ENCODE results near the gene KDM5A. TPM values are rescaled to one million over a fixed set of nuclear protein-coding genes. Genes with fewer than 3 reads are reported as not detected.

KDM5A gene
- polyA plus RNA-seq, 1 donor (not counting 4 experiments of a cell fraction or from before 2014, with no cell fraction given): 14.5 TPM

DNA sequence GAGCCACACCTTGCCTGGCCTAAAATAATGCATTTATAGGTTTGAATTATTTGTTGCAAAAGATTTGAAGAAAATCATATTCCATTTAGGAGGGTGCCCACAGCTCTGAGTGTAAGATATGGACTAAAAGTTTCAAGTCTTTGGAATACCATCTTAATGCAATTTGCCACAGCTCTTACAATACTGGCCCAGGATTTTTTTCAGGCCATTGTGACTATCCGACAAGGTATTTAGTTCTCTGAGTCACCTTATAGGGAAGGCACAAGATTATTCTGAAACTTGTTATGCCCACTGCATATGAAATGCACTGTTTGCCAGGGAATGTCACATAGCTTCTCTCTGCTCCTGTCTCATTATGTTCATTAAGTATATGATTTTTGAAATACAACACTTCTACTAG is 96.9 kb downstream of the KDM5A start:
- Histone ChIP-seq H3K9me1 (ENCODE audit: control insufficient read depth, extremely low read depth, insufficient read depth, low read length) (no peaks in the 10 kb centered on the region), H3K9me3 (ENCODE audit: control insufficient read depth, low read depth, low read length) (no peaks in the 10 kb centered on the region), H3K27me3 (ENCODE audit: control insufficient read depth, extremely low read depth, insufficient read depth, low read length) (no peaks in the 10 kb centered on the region), H2AFZ (ENCODE audit: control insufficient read depth, low read length) (no peak overlapping the region), H4K20me1 (ENCODE audit: control insufficient read depth, extremely low read depth, insufficient read depth, low read length) (no peaks in the 10 kb centered on the region), H3K9ac (ENCODE audit: control insufficient read depth, extremely low read depth, insufficient read depth, low read length) (no peak overlapping the region), H3K36me3 (ENCODE audit: control insufficient read depth in 2 of 2, extremely low read depth in 1 of 2, insufficient read depth in 2 of 2, low read length in 2 of 2) (peaks cover 7 to 11% of the 10 kb centered on the region in 2 experiments), H3K27ac (ENCODE audit: control insufficient read depth, insufficient read depth, low read length) (no peak overlapping the region), H3K4me1 (ENCODE audit: control insufficient read depth, extremely low read depth, insufficient read depth, low read length) (peaks cover 5% of the 10 kb centered on the region), H3K4me3 (ENCODE audit: control insufficient read depth in 2 of 3, extremely low read depth in 1 of 3, insufficient read depth in 2 of 3, low read depth in 1 of 3, low read length in 3 of 3) (no peak overlapping the region), H3K4me2 (ENCODE audit: control insufficient read depth, extremely low read depth, insufficient read depth, low read depth, low read length) (no peak overlapping the region), H3K79me2 (ENCODE audit: control insufficient read depth, insufficient read depth, low read length) (no peaks in the 10 kb centered on the region)
- FAIRE-seq (no peak), DNase-seq (ENCODE audit: low read depth, low spot score) (no peak)
- TF ChIP-seq, protein P1, sequence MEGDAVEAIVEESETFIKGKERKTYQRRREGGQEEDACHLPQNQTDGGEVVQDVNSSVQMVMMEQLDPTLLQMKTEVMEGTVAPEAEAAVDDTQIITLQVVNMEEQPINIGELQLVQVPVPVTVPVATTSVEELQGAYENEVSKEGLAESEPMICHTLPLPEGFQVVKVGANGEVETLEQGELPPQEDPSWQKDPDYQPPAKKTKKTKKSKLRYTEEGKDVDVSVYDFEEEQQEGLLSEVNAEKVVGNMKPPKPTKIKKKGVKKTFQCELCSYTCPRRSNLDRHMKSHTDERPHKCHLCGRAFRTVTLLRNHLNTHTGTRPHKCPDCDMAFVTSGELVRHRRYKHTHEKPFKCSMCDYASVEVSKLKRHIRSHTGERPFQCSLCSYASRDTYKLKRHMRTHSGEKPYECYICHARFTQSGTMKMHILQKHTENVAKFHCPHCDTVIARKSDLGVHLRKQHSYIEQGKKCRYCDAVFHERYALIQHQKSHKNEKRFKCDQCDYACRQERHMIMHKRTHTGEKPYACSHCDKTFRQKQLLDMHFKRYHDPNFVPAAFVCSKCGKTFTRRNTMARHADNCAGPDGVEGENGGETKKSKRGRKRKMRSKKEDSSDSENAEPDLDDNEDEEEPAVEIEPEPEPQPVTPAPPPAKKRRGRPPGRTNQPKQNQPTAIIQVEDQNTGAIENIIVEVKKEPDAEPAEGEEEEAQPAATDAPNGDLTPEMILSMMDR (optimal IDR thresholded peaks at IDR 0.05 in 1 of 3, IDR thresholded peaks at IDR 0.05 in 1 of 3, conservative IDR thresholded peaks at IDR 0.05 in 1 of 3; ENCODE audit: extremely low read depth in 1 of 3, insufficient read depth in 2 of 3, low read length in 3 of 3): no peak
- no peak for TF ChIP-seq EZH2 (IDR thresholded peaks at IDR 0.05; ENCODE audit: low read length)
- dilution Hi-C loops (cut with MboI; ENCODE audit: extremely low pct_ligation_motif_present, low sequenced_read_pairs): no loop called here

DNA sequence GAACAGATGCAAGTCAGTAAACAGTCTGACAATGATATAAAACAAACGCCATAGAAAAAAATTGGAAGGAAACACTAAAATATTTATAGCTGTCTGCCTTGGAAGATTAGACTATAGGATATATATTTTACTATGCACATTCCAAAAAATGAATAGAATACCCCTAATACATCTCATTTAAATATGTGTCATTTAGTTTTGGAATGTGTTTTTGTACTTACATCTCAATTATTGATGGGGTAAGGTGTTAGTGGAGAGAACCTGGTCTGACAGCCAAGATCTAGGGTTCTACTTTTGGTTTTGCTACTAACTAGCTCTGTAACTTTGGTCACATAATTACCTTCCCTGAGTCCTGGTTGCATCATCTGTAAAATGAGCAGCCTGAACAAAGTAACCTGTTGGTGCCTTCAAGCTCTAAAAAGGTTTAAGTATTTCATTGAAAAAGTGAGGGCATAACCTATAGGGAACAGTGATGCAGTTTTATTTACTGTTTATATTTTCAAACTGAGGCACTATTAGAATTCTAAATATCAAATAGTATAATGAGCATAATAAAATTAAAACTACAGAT is 97.9 kb downstream of the KDM5A start:
- Histone ChIP-seq H3K9me1 (ENCODE audit: control insufficient read depth, extremely low read depth, insufficient read depth, low read length) (no peaks in the 10 kb centered on the region), H3K36me3 (ENCODE audit: control insufficient read depth in 2 of 2, extremely low read depth in 1 of 2, insufficient read depth in 2 of 2, low read length in 2 of 2) (peaks cover 7 to 9% of the 10 kb centered on the region in 2 experiments), H3K79me2 (ENCODE audit: control insufficient read depth, insufficient read depth, low read length) (no peaks in the 10 kb centered on the region), H3K4me1 (ENCODE audit: control insufficient read depth, extremely low read depth, insufficient read depth, low read length) (peaks cover 5% of the 10 kb centered on the region), H3K9ac (ENCODE audit: control insufficient read depth, extremely low read depth, insufficient read depth, low read length) (no peak overlapping the region), H3K4me3 (ENCODE audit: control insufficient read depth in 2 of 3, extremely low read depth in 1 of 3, insufficient read depth in 2 of 3, low read depth in 1 of 3, low read length in 3 of 3) (no peak overlapping the region), H4K20me1 (ENCODE audit: control insufficient read depth, extremely low read depth, insufficient read depth, low read length) (no peaks in the 10 kb centered on the region), H3K27ac (ENCODE audit: control insufficient read depth, insufficient read depth, low read length) (no peak overlapping the region), H3K9me3 (ENCODE audit: control insufficient read depth, low read depth, low read length) (no peaks in the 10 kb centered on the region), H3K27me3 (ENCODE audit: control insufficient read depth, extremely low read depth, insufficient read depth, low read length) (no peaks in the 10 kb centered on the region), H2AFZ (ENCODE audit: control insufficient read depth, low read length) (no peak overlapping the region), H3K4me2 (ENCODE audit: control insufficient read depth, extremely low read depth, insufficient read depth, low read depth, low read length) (no peak overlapping the region)
- dilution Hi-C loops (cut with MboI; ENCODE audit: extremely low pct_ligation_motif_present, low sequenced_read_pairs): no loop called here
- TF ChIP-seq, protein P1 (optimal IDR thresholded peaks at IDR 0.05 in 1 of 3, IDR thresholded peaks at IDR 0.05 in 1 of 3, conservative IDR thresholded peaks at IDR 0.05 in 1 of 3; ENCODE audit: extremely low read depth in 1 of 3, insufficient read depth in 2 of 3, low read length in 3 of 3): no peak
- TF ChIP-seq EZH2 (IDR thresholded peaks at IDR 0.05; ENCODE audit: low read length): no peak
- FAIRE-seq: no peak
- DNase-seq (ENCODE audit: low read depth, low spot score): no peak

Measured in keratinocyte (primary cell).